Activated CD4-positive, CD25-positive, alpha-beta regulatory T cell treated with anti-CD3 and anti-CD28 coated beads, Interleukin-2, amount 50 U/mL, for 72 hours (primary cell): ENCODE results near the gene FYTTD1.

Source experiments
- DNase-seq: peaks from one replicate; pipeline ENCODE4 v3.0.0; 2021

Gene FYTTD1

GRCh38 chr3:197793247-197793646 is 43.6 kb downstream of the FYTTD1 start:
- DNase-seq: no peak

- DNase-seq: no peak
Observed at GRCh38 chr3:197794115-197794514, 44.4 kb downstream of the FYTTD1 start.

GRCh38 chr3:197795200-197795599 is 45.5 kb downstream of the FYTTD1 start:
- DNase-seq: no peak

DNA sequence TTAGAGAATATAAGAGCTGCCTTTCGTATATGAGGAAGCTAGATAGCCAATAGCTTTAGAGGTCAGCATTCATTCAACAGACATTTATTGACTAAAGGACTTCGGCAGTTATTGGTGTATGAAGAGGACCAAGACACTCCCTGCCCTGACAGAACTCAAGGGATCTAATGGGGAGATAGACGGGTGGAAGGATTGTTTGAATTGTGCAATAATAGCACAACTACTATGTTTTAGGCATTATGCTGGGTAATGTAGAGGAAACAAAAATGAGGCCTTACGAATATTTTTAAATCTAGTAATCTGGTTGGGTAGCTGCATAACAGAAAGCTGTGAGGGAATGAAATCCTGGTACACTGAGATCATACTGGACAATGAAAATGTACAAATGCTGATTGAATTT is 46.4 kb downstream of the FYTTD1 start:
- DNase-seq: no peak

GRCh38 chr3:197798863-197799262 is 49.2 kb downstream of the FYTTD1 start:
- DNase-seq: no peak

- no peak for DNase-seq
Observed at GRCh38 chr3:197800379-197800778, 50.7 kb downstream of the FYTTD1 start.

GRCh38 chr3:197801891-197802778 is 52.5 kb downstream of the FYTTD1 start:
- DNase-seq: no peak

- no peak for DNase-seq
Observed at GRCh38 chr3:197802779-197803459, 53.2 kb downstream of the FYTTD1 start.

DNA sequence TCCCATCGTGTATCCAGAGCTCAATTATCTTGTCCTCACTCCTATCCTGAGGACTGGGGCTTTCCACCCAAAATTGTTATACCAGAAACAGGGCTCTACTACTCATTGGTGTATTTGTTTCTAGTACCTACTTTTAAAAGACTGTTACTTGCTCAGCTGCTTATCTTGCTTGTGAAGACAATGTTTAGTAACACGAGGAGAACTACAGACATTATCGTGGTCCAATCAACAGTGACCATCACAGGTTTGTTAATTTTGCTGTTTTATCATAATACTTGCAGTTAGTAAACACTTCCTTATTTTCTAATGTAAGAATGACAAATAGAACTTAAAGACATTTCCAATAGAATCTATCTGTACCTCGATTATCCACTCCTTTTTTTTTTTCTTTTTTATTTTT is 54.8 kb downstream of the FYTTD1 start:
- no peak for DNase-seq

- no peak for DNase-seq
Observed at GRCh38 chr3:197807969-197808587, 58.4 kb downstream of the FYTTD1 start.

GRCh38 chr3:197809356-197810020 is 59.8 kb downstream of the FYTTD1 start:
- no peak for DNase-seq

- no peak for DNase-seq
Observed at GRCh38 chr3:197810901-197811300, 61.2 kb downstream of the FYTTD1 start.

DNA sequence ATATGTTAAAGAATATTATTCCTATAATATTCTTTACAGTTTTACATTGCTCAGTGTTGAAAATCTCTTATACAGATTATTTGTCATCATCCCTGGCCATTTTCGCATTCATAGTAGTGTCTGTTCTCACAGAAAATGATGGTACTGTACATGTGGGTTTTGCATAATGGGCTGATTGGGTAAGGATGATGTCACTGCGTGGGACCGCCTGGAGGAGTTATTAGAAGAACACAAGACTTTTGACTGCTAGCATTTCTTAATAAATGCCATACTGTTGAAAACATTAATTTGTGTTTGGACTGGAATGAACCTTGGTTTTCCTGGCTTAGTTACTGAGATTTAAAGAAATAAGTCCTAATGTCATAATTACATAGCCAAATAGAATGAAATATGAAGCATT is 61.7 kb downstream of the FYTTD1 start:
- DNase-seq: no peak

- DNase-seq: no peak
Observed at GRCh38 chr3:197814372-197814771, 64.7 kb downstream of the FYTTD1 start.

- DNase-seq: no peak
Observed at GRCh38 chr3:197820550-197821335, 71.1 kb downstream of the FYTTD1 start.

- DNase-seq: no peak
Observed at GRCh38 chr3:197829397-197830045, 79.8 kb downstream of the FYTTD1 start.

- DNase-seq: no peak
Observed at GRCh38 chr3:197830308-197830966, 80.8 kb downstream of the FYTTD1 start.

GRCh38 chr3:197830967-197831313 is 81.3 kb downstream of the FYTTD1 start:
- no peak for DNase-seq

DNA sequence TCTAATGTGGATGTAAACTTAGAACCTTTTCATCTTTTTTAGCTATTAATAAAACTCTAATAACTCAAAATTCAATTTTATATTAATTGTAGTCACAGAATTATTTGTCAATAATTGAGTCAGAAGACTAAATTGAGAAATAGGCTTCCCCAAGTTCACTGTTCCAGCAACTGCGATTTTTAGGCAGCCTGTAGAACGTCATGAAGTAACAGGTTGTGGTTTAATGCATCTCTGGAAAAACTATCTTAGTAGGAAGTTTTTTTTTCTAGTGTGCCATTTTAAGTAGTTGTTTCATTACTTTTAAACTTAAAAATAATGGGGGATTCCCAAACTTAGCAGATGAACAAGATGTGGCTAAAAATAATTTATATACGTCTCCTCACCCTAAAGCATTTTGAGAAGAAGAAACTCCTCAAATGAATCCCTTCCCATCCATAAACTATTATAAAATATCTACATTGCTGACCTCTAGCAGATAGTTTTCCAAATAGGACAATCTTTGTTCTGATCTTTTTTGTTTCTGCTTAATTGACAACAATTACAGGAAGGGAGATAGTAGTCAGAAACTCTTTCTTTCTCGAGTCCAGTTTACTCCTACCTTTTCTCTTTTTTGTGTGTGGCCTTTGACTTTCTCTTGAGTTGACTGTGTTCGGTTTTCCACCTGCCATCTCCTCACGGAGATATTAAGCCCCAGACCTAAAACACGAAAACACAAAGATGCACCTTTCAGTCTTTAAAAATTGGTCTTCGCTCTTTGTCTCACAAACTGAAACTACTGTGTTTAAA is 84.4 kb downstream of the FYTTD1 start:
- DNase-seq: no peak

- DNase-seq: no peak
Observed at GRCh38 chr3:197835509-197835908, 85.8 kb downstream of the FYTTD1 start.

- no peak for DNase-seq
Observed at GRCh38 chr3:197836244-197836643, 86.6 kb downstream of the FYTTD1 start.
